HCT116 (cell line): ENCODE data around the gene MTRF1L. TPM values are rescaled to one million over a fixed set of nuclear protein-coding genes. Genes with fewer than 3 reads are reported as not detected.

Experiments used
- ATAC-seq: fragments of 200-7000 bp; cut with Tn5 transposase; 2 replicates; pipeline ENCODE4 v1.9.1; 2020; ENCODE audit warnings: mild to moderate bottlenecking, moderate library complexity
- BruUV-seq: library from RNA; stranded (reverse); fragments of 400-500 nt; replicated peaks from 2 replicates; lab custom pipeline; 2021; lab: Mats Ljungman, UMichigan
- CTCF ChIA-PET: fragments of 300-600 bp; sonication (Branson Sonifier 250); formaldehyde crosslinking; loops from one replicate; lab custom pipeline; 2021; ENCODE audit warnings: antibody characterized with exemption; lab: Charles Lee
- POLR2A ChIA-PET: fragments of 300-600, 350-600 bp; sonication (Branson Sonifier 250); formaldehyde crosslinking; loops from one replicate; lab custom pipeline; 2021; ENCODE audit warnings: antibody characterized with exemption; lab: Charles Lee
- RAD21 ChIA-PET, 2 experiments: fragments of 300-600 bp; sonication (Branson Sonifier 250); formaldehyde crosslinking; loops; one replicate each; lab custom pipeline; 2023; ENCODE audit warnings: low total read pairs in 2 of 2; ENCODE audit not compliant: uncharacterized antibody in 2 of 2, unreplicated experiment in 2 of 2, low non-redundant PET in 1 of 2; lab: Charles Lee
- DNase-seq: peaks from one replicate; pipeline ENCODE4 v3.0.0-alpha.2; 2010; ENCODE audit warnings: low read depth, low spot score
- H2AFZ ChIP-seq: fragments of 200-600 bp; shearing (Covaris generic), sonication (generic); 2 replicates; pipeline ENCODE4 v1.6.1; 2017; ENCODE audit warnings: low read depth, mixed run types, mixed read lengths, antibody characterized with exemption, low read length; ENCODE audit not compliant: poor library complexity, severe bottlenecking
- H3K27ac ChIP-seq: 2 replicates; pipeline ENCODE4 v1.5.1; 2012; ENCODE audit warnings: low read depth, low read length
- H3K27me3 ChIP-seq: fragments of 200-600 bp; sonication (generic); 2 replicates; pipeline ENCODE4 v1.6.1; 2016; ENCODE audit warnings: mixed run types, low read length, mixed read lengths; ENCODE audit not compliant: insufficient read depth
- H3K36me3 ChIP-seq, 2 experiments: fragments of 200-500 bp in 1 of 2; fragments of 200-600 bp in 1 of 2; sonication (Bioruptor generic) in 1 of 2; sonication (generic) in 1 of 2; 2 replicates each; pipeline versions ENCODE4 v1.5.1 to v1.6.1; 2014 to 2016; ENCODE audit warnings: low read length in 2 of 2, inconsistent platforms in 1 of 2, mixed read lengths in 1 of 2, mixed run types in 1 of 2; ENCODE audit not compliant: insufficient read depth in 2 of 2, control insufficient read depth in 1 of 2
- H3K4me1 ChIP-seq, 2 experiments: fragments of 200-600 bp in 1 of 2; sonication (generic) in 1 of 2; 2 replicates each; pipeline versions ENCODE4 v1.5.1 to v1.6.1; 2012 to 2017; ENCODE audit warnings: low read length in 2 of 2, inconsistent platforms in 1 of 2, mild to moderate bottlenecking in 1 of 2, mixed read lengths in 1 of 2, mixed run types in 1 of 2, moderate library complexity in 1 of 2; ENCODE audit not compliant: insufficient read depth in 2 of 2, control insufficient read depth in 1 of 2
- H3K4me2 ChIP-seq: fragments of 200-600 bp; sonication (generic); 2 replicates; pipeline ENCODE4 v1.6.1; 2017; ENCODE audit warnings: mixed run types, low read length, mixed read lengths
- H3K4me3 ChIP-seq, 2 experiments: fragments of 200-600 bp in 1 of 2; sonication (generic) in 1 of 2; replicated peaks in 1 of 2; 2 replicates each; pipeline ENCODE4 v1.5.1; 2011 to 2016; ENCODE audit warnings: low read length in 2 of 2, control low read depth in 1 of 2, low read depth in 1 of 2, mild to moderate bottlenecking in 1 of 2, mixed read lengths in 1 of 2, mixed run types in 1 of 2
- H3K79me2 ChIP-seq: fragments of 200-600 bp; sonication (generic); 2 replicates; pipeline ENCODE4 v1.6.1; 2017; ENCODE audit warnings: mild to moderate bottlenecking, mixed run types, low read length, moderate library complexity, mixed read lengths; ENCODE audit not compliant: insufficient read depth
- H3K9ac ChIP-seq: fragments of 200-600 bp; sonication (generic); 2 replicates; pipeline ENCODE4 v1.6.1; 2016; ENCODE audit warnings: low read length, mixed read lengths
- H3K9me2 ChIP-seq: fragments of 200-600 bp; sonication (generic), shearing (Covaris generic); 2 replicates; pipeline ENCODE4 v1.6.1; 2017; ENCODE audit warnings: mixed run types, mild to moderate bottlenecking, moderate library complexity; ENCODE audit not compliant: insufficient read depth
- H3K9me3 ChIP-seq, 2 experiments: fragments of 200-500 bp in 1 of 2; fragments of 200-600 bp in 1 of 2; sonication (Bioruptor generic) in 1 of 2; sonication (generic) in 1 of 2; 2 replicates each; pipeline ENCODE4 v1.6.1; 2014 to 2017; ENCODE audit warnings: low read length in 2 of 2, mixed read lengths in 2 of 2, inconsistent platforms in 1 of 2, low read depth in 1 of 2, mild to moderate bottlenecking in 1 of 2, mixed run types in 1 of 2, moderate library complexity in 1 of 2; ENCODE audit not compliant: control insufficient read depth in 1 of 2, insufficient read depth in 1 of 2
- H4K20me1 ChIP-seq: fragments of 200-600 bp; sonication (generic), shearing (Covaris generic); 2 replicates; pipeline ENCODE4 v1.6.1; 2017; ENCODE audit warnings: mixed run types, mild to moderate bottlenecking, moderate library complexity; ENCODE audit not compliant: insufficient read depth
- CTCF ChIP-seq, 3 experiments: fragments of 200-600 bp in 1 of 3; sonication (generic) in 1 of 3; IDR thresholded peaks in 2 of 3; conservative IDR thresholded peaks in 1 of 3; 2 replicates each; pipeline ENCODE4 v1.5.1; 2012 to 2017; ENCODE audit warnings: low read depth in 2 of 3, low read length in 2 of 3, antibody characterized with exemption in 1 of 3, borderline replicate concordance in 1 of 3, control low read depth in 1 of 3, mild to moderate bottlenecking in 1 of 3, mixed read lengths in 1 of 3, mixed run types in 1 of 3, moderate library complexity in 1 of 3; ENCODE audit not compliant: insufficient read depth in 1 of 3
- EGR1 ChIP-seq: IDR thresholded peaks from 2 replicates; pipeline ENCODE4 v1.6.1; 2012; ENCODE audit warnings: low read depth
- ELF1 ChIP-seq: IDR thresholded peaks from 2 replicates; pipeline ENCODE4 v1.6.1; 2012; ENCODE audit warnings: low read depth, borderline replicate concordance
- JUND ChIP-seq: IDR thresholded peaks from 2 replicates; pipeline ENCODE4 v1.6.1; 2012
- RAD21 ChIP-seq: IDR thresholded peaks from 2 replicates; pipeline ENCODE4 v1.6.1; 2012; ENCODE audit warnings: low read depth, mild to moderate bottlenecking
- SIN3A ChIP-seq: IDR thresholded peaks from 2 replicates; pipeline ENCODE4 v1.6.1; 2012; ENCODE audit warnings: low read depth
- intact Hi-C: fragments of 100-400 bp; cut with micrococcal nuclease; formaldehyde crosslinking; loops from 2 replicates; pipeline ENCODE4 v1.10.0; 2022
- total RNA-seq: library from RNA; stranded (reverse); gene quantifications from one replicate; pipeline ENCODE4 v1.2.1, GENCODE V29; 2021; ENCODE audit not compliant: unreplicated experiment

MTRF1L gene
- total RNA-seq, 1 experiment from 2014 or later, result 26.2 TPM

- Histone ChIP-seq H3K27ac (no peak overlapping the region), H3K4me2 (no peak overlapping the region), H3K4me1 (no peaks in the 10 kb centered on the region), H2AFZ (no peak overlapping the region), H3K9ac (no peak overlapping the region), H3K9me2 (no peaks in the 10 kb centered on the region), H3K4me3 (no peak overlapping the region), H4K20me1 (no peaks in the 10 kb centered on the region), H3K79me2 (no peaks in the 10 kb centered on the region), H3K36me3 (no peaks in the 10 kb centered on the region), H3K27me3 (no peaks in the 10 kb centered on the region), H3K9me3 (no peaks in the 10 kb centered on the region)
- peak; percentile 24 to 61 (median 50); a peak in 3 of 6 replicates for TF ChIP-seq CTCF (IDR thresholded peaks at IDR 0.05 in 2 of 3, conservative IDR thresholded peaks at IDR 0.05 in 1 of 3; ENCODE audit: borderline replicate concordance in 1 of 3, insufficient read depth in 1 of 3, low read depth in 2 of 3, low read length in 2 of 3)
- no peak for TF ChIP-seq JUND
- no peak for TF ChIP-seq ELF1
- TF ChIP-seq RAD21, result peak; percentile 66
- TF ChIP-seq SIN3A, result no peak
- no peak for TF ChIP-seq EGR1
- no TSS peak for BruUV-seq
- POLR2A ChIA-PET, result no interaction called here
- ATAC-seq (peak; percentile 60; the same call in 1 of the 2 replicates), DNase-seq (peak; percentile 27)
- CTCF ChIA-PET, result interaction anchor here (0.7 to 2.2 kb wide), 12 partner anchors 9 to 1012 kb away, joined by 3 to 13 read pairs (median 4); no protein-coding TSS in a partner anchor
- RAD21 ChIA-PET, result interaction anchor here (0.7 to 1.0 kb wide), 2 partner anchors 78 to 199 kb away, joined by 4 read pairs; no protein-coding TSS in a partner anchor
- intact Hi-C loops, result loop anchor here (2.0 to 5.0 kb wide), 5 partner anchors 198 to 915 kb away; no protein-coding TSS in a partner anchor
These were observed 29.9 kb upstream of the MTRF1L start for GRCh38 chr6:153032255-153032882.
